Heart right ventricle (tissue), 16 donors: Measurements from ENCODE around the gene WRNIP1. TPM values are rescaled to one million over a fixed set of nuclear protein-coding genes. Genes with fewer than 3 reads are reported as not detected.

ENCODE experiments used
- ATAC-seq, 8 donors: fragments of 200-7000 bp; cut with Tn5 transposase; one replicate each; pipeline ENCODE4 v1.9.1; 2020; ENCODE audit warnings: mild to moderate bottlenecking in 8 of 8, moderate library complexity in 8 of 8, moderate number of reproducible peaks in 1 of 8
- DNase-seq, 2 donors: peaks; one replicate each; pipeline ENCODE4 v3.0.0-alpha.2; 2020
- H3K27ac ChIP-seq, 10 donors: fragments of 200-600 bp; sonication (generic) in 2 of 10; one replicate each; pipeline versions ENCODE4 v1.5.0 to v1.8.0; 2020 to 2022; ENCODE audit warnings: mild to moderate bottlenecking in 3 of 10
- H3K27me3 ChIP-seq, 7 donors: fragments of 200-600 bp; one replicate each; pipeline ENCODE4 v1.8.0; 2021 to 2022; ENCODE audit warnings: mild to moderate bottlenecking in 2 of 7
- H3K36me3 ChIP-seq, 9 donors: fragments of 200-600 bp; sonication (generic) in 1 of 9; one replicate each; pipeline versions ENCODE4 v1.5.0 to v1.8.0; 2020 to 2022; ENCODE audit warnings: mild to moderate bottlenecking in 2 of 9
- H3K4me1 ChIP-seq, 9 donors: fragments of 200-600 bp; sonication (generic) in 1 of 9; one replicate each; pipeline versions ENCODE4 v1.5.0 to v1.8.0; 2020 to 2022; ENCODE audit warnings: mild to moderate bottlenecking in 4 of 9
- H3K4me3 ChIP-seq, 10 donors: fragments of 200-600 bp; sonication (generic) in 2 of 10; one replicate each; pipeline versions ENCODE4 v1.5.0 to v1.8.0; 2020 to 2022; ENCODE audit warnings: mild to moderate bottlenecking in 7 of 10, moderate library complexity in 2 of 10
- H3K9me3 ChIP-seq, 11 donors: fragments of 200-600 bp in 10 of 11; sonication (generic) in 2 of 11; one replicate each; pipeline versions ENCODE4 v1.5.0 to v1.8.0; 2013 to 2022; ENCODE audit warnings: mild to moderate bottlenecking in 2 of 11, control low read depth in 1 of 11, moderate library complexity in 1 of 11
- WGBS, 2 donors: extraction: QIAGEN DNeasy Blood & Tissue Kit; methylation state at CpG; one replicate each; pipeline ENCODE4 v1.1.7; 2013; ENCODE audit warnings: inconsistent platforms in 1 of 2; 5-methylcytosine and 5-hydroxymethylcytosine counted together
- intact Hi-C, 10 donors: fragments of 100-400 bp; cut with DNase I; formaldehyde crosslinking; loops; one replicate each; pipeline versions ENCODE4 v1.11.1 to v1.14.2; 2022
- long read RNA-seq, 3 donors: library from polyadenylated mRNA; unstranded; transcript quantifications; one replicate each; pipeline ENCODE4 v2.0.0, GENCODE V29; 2020 to 2021
- polyA plus RNA-seq, 2 donors: library from polyadenylated mRNA; stranded (reverse); fragments of 200-250 nt; gene quantifications; one replicate each; pipeline ENCODE4 v1.2.3, GENCODE V29; 2013
- total RNA-seq, 10 donors: library from RNA; stranded (reverse); fragmentation: NEBNext Ultra II Directional in 3 of 10; extraction: Animal tissue kit (Norgen Biotek cat#: 25700) in 3 of 10; gene quantifications; one replicate each; pipeline versions ENCODE4 v1.2.1 to v1.2.4, GENCODE V29; 2021 to 2023
- TF ChIP-seq, protein P1 (sequence below), 9 donors: fragments of 200-600 bp; sonication (generic) in 2 of 9; IDR thresholded peaks; one replicate each; pipeline versions ENCODE4 v1.5.0 to v1.8.0; 2021 to 2022; ENCODE audit warnings: antibody characterized with exemption in 9 of 9, mild to moderate bottlenecking in 5 of 9, moderate library complexity in 1 of 9
- donor health status: Arrhythmogenic right ventricular cardiomyopathy.
- donor health status: ischemic (EF 13 %, LVEDD 7.1; RV severe dilation, severe dysfunction).
- donor health status: healthy with polysubstance abuse.
- donor health status: DM: no; HTN: yes; CAD: no.
- donor health status: DM: no; HTN: no; CAD: no.
- donor health status: ischemic (EF 25% LVEDD 6.9; RV normal size, moderate dysfunction).
- donor health status: ischemic (EF 25% LVEDD 5.7; RV mildly dilated, moderate dysfunction).
- donor health status: healthy.
- donor health status: DM: yes; HTN: yes; CAD: no.
- donor health status: Ischemic cardiomyopathy.
- donor health status: ischemic (EF 35%, LVEDD 5.7; RV mildly dilated, moderate dysfunction).
- donor health status: nonischemic (EF 11% LVEDD 7.7; RV severe dilation, severe dysfunction).
- donor health status: DM: yes; HTN: yes; CAD: no.
- donor health status: PGD.
- donor health status: ischemic (EF 29% LVEDD 5.4; RV normal size, mild dysfunction).
- donor health status: nonischemic (EF 23%, LVEDD 6.1; RV moderate dilation, normal function).

WRNIP1 gene
- total RNA-seq (10 to 100 TPM; 29.7 to 41.7 (median 35.4) TPM), polyA plus RNA-seq (10 to 100 TPM; 35.8 to 44.9 TPM)
- long read RNA-seq, donor 1, transcript WRNIP1-204 (7 exons, 2,670 nt) = major isoform, 250 of 276 reads
- long read RNA-seq, donor 1, transcript WRNIP1-203 (7 exons, 2,595 nt) = minor isoform, 8 of 276 reads
- long read RNA-seq, donor 1, partial matches to known transcripts = 10 of 276 reads
- long read RNA-seq, donor 1, other reads (novel, unspliced or antisense) = 8 of 276 reads
- long read RNA-seq, donor 2, transcript WRNIP1-204 (7 exons, 2,670 nt) = major isoform, 229 of 263 reads
- long read RNA-seq, donor 2, transcript WRNIP1-203 (7 exons, 2,595 nt) = minor isoform, 12 of 263 reads
- long read RNA-seq, donor 2, partial matches to known transcripts = 10 of 263 reads
- long read RNA-seq, donor 2, other reads (novel, unspliced or antisense) = 12 of 263 reads
- long read RNA-seq, donor 3, partial matches to known transcripts = 1 of 8 reads
- long read RNA-seq, donor 3, other reads (novel, unspliced or antisense) = 3 of 8 reads

DNA sequence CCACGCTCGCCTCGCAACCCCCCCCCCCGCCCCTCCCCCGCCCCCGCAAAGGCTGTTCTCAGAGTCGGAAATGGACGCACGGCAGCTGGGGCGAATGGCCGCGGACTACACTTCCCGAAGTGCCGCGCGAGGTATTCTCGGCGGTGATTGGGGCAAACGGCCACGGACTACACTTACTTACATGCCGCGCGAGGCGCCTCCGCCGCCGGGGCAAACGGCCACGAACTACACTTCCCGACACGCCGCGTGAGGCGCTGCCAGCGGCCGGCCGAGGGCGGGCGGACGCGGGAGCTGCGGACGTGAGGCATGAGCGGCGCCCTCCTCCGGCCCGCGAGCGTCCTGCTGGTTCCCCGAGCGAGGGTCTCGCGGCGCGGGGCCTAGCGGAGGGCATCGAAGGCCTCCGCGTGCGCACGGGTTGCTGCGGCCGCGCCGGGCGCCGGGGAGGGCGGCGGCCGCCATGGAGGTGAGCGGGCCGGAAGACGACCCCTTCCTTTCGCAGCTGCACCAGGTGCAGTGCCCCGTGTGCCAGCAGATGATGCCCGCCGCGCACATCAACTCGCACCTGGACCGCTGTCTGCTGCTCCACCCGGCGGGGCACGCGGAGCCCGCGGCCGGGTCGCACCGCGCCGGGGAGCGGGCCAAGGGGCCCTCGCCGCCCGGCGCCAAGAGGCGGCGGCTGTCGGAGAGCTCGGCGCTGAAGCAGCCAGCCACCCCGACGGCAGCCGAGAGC, at the start of gene WRNIP1:
WRNIP1 (plus strand) TSS at position 228 of the 730 bp plus-strand sequence; CDS start at position 458, 230 bp downstream.
- intact Hi-C loops = loop anchor here in 1 of 10 donors (5.0 kb wide), 1 partner anchor 222 kb away; no protein-coding TSS in a partner anchor
- ATAC-seq (peak; percentile 93 to 96 (median 94)), DNase-seq (peak; percentile 98 to 99)
- peaks cover 0 to 5% (median 0%) of the 10 kb centered on the region in 9 donors for H3K36me3 ChIP-seq
- no peaks in the 10 kb centered on the region for H3K27me3 ChIP-seq
- WGBS, 2 donors = 0% methylated on average over 62 to 103 of the region's 104 CpGs
- H3K9me3 ChIP-seq = no peaks in the 10 kb centered on the region
- peak within 1 kb of the TSS; percentile 69 to 94 (median 88) for H3K4me3 ChIP-seq
- peak within 1 kb of the TSS; percentile 91 to 99 (median 97) for H3K27ac ChIP-seq
- H3K4me1 ChIP-seq = peaks cover 2 to 57% (median 40%) of the 10 kb centered on the region in 9 donors
- TF ChIP-seq, protein P1, sequence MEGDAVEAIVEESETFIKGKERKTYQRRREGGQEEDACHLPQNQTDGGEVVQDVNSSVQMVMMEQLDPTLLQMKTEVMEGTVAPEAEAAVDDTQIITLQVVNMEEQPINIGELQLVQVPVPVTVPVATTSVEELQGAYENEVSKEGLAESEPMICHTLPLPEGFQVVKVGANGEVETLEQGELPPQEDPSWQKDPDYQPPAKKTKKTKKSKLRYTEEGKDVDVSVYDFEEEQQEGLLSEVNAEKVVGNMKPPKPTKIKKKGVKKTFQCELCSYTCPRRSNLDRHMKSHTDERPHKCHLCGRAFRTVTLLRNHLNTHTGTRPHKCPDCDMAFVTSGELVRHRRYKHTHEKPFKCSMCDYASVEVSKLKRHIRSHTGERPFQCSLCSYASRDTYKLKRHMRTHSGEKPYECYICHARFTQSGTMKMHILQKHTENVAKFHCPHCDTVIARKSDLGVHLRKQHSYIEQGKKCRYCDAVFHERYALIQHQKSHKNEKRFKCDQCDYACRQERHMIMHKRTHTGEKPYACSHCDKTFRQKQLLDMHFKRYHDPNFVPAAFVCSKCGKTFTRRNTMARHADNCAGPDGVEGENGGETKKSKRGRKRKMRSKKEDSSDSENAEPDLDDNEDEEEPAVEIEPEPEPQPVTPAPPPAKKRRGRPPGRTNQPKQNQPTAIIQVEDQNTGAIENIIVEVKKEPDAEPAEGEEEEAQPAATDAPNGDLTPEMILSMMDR (IDR thresholded peaks at IDR 0.05) = peak; percentile 38 to 84 (median 73)

- peaks cover 0 to 14% (median 0%) of the 10 kb centered on the region in 11 donors for H3K9me3 ChIP-seq
- H3K4me3 ChIP-seq = no peak overlapping the region
- intact Hi-C loops = no loop called here
- H3K36me3 ChIP-seq = no peaks in the 10 kb centered on the region
- no peaks in the 10 kb centered on the region for H3K27me3 ChIP-seq
- no peak overlapping the region for H3K27ac ChIP-seq
- WGBS, 2 donors = 83 to 88% methylated on average over 5 of the region's 5 CpGs
- H3K4me1 ChIP-seq = peaks cover 0 to 22% (median 0%) of the 10 kb centered on the region in 9 donors
- no peak for ATAC-seq
- TF ChIP-seq, protein P1 (IDR thresholded peaks at IDR 0.05) = no peak
- DNase-seq = no peak
These were observed 49.5 kb upstream of the WRNIP1 start for GRCh38 chr6:2715737-2716136.

GRCh38 chr6:2716936-2717700, 48.1 kb upstream of the WRNIP1 start:
- Histone ChIP-seq H3K4me1 (peaks cover 0 to 22% (median 0%) of the 10 kb centered on the region in 9 donors), H3K36me3 (no peaks in the 10 kb centered on the region), H3K4me3 (no peak overlapping the region), H3K27me3 (no peaks in the 10 kb centered on the region), H3K9me3 (peaks cover 0 to 7% (median 0%) of the 10 kb centered on the region in 11 donors), H3K27ac (no peak overlapping the region)
- ATAC-seq = no peak
- no peak for DNase-seq
- intact Hi-C loops = no loop called here
- TF ChIP-seq, protein P1 (IDR thresholded peaks at IDR 0.05) = no peak
- WGBS, 2 donors = 81 to 89% methylated on average over 9 of the region's 9 CpGs
